PC-3 (cell line): Measurements from ENCODE around the gene RUBCN. TPM values are rescaled to one million over a fixed set of nuclear protein-coding genes. Genes with fewer than 3 reads are reported as not detected.

Experiments
- ATAC-seq: fragments of 200-7000 bp; cut with Tn5 transposase; 2 replicates; pipeline ENCODE4 v1.9.1; 2020; ENCODE audit warnings: mild to moderate bottlenecking, moderate library complexity
- BruUV-seq: library from RNA; stranded (reverse); fragments of 400-500 nt; replicated peaks from 2 replicates; lab custom pipeline; 2021; lab: Mats Ljungman, UMichigan
- CTCF ChIA-PET: fragments of 300-600 bp; sonication (Branson Sonifier 250); formaldehyde crosslinking; loops from one replicate; lab custom pipeline; 2022; ENCODE audit warnings: antibody characterized with exemption; lab: Charles Lee
- POLR2A ChIA-PET: fragments of 300-600 bp; sonication (Branson Sonifier 250); formaldehyde crosslinking; loops from one replicate; lab custom pipeline; 2022; ENCODE audit warnings: antibody characterized with exemption; ENCODE audit not compliant: unreplicated experiment; lab: Charles Lee
- DNase-seq: peaks from one replicate; pipeline ENCODE4 v3.0.0-alpha.2; 2015
- H2AFZ ChIP-seq: fragments of 300-600 bp; sonication (generic); 2 replicates; pipeline ENCODE4 v1.6.0; 2016; ENCODE audit warnings: antibody characterized with exemption, low read length
- H3F3A ChIP-seq: fragments of 300-600 bp; sonication (generic); one replicate; pipeline ENCODE4 v1.6.0; 2017; ENCODE audit warnings: antibody characterized with exemption, low read length, control low read depth, mild to moderate bottlenecking; ENCODE audit not compliant: unreplicated experiment
- H3K27ac ChIP-seq: fragments of 300-600 bp; sonication (generic); 2 replicates; pipeline ENCODE4 v1.5.1; 2016; ENCODE audit warnings: mild to moderate bottlenecking, low read length
- H3K27me3 ChIP-seq: fragments of 300-600 bp; sonication (generic); 2 replicates; pipeline ENCODE4 v1.6.1; 2016; ENCODE audit warnings: low read length, mixed read lengths
- H3K36me3 ChIP-seq: fragments of 300-600 bp; sonication (generic); 2 replicates; pipeline ENCODE4 v1.6.1; 2016; ENCODE audit warnings: low read depth, mixed run types, low read length, mixed read lengths
- H3K4me1 ChIP-seq: fragments of 300-600 bp; sonication (generic); 2 replicates; pipeline ENCODE4 v1.5.1; 2016; ENCODE audit warnings: low read length; ENCODE audit not compliant: insufficient read depth
- H3K4me2 ChIP-seq: fragments of 300-600 bp; sonication (generic); 2 replicates; pipeline ENCODE4 v1.6.0; 2016; ENCODE audit warnings: low read length
- H3K4me3 ChIP-seq: fragments of 300-600 bp; sonication (generic); 2 replicates; pipeline ENCODE4 v1.5.1; 2016; ENCODE audit warnings: mild to moderate bottlenecking, low read length, mixed read lengths
- H3K79me2 ChIP-seq: fragments of 300-600 bp; sonication (generic); 2 replicates; pipeline ENCODE4 v1.6.1; 2017; ENCODE audit warnings: low read length, mixed read lengths
- H3K9ac ChIP-seq: fragments of 300-600 bp; sonication (generic); 2 replicates; pipeline ENCODE4 v1.6.0; 2016; ENCODE audit warnings: mild to moderate bottlenecking, low read length
- H3K9me2 ChIP-seq: fragments of 300-600 bp; sonication (generic); replicated peaks from 2 replicates; pipeline ENCODE4 v1.6.1; 2016; ENCODE audit warnings: mixed run types, low read length, mixed read lengths
- H3K9me3 ChIP-seq: fragments of 300-600 bp; sonication (generic); 2 replicates; pipeline ENCODE4 v1.6.1; 2016; ENCODE audit warnings: low read length, mixed read lengths
- H4K20me1 ChIP-seq: fragments of 300-600 bp; sonication (generic); 2 replicates; pipeline ENCODE4 v1.6.1; 2016; ENCODE audit warnings: low read length, mixed read lengths
- EZH2 ChIP-seq: fragments of 300-600 bp; sonication (generic); IDR thresholded peaks from one replicate; pipeline ENCODE4 v1.6.1; 2017; ENCODE audit warnings: antibody characterized with exemption, mild to moderate bottlenecking, low read length; ENCODE audit not compliant: unreplicated experiment
- EZH2phosphoT487 ChIP-seq: fragments of 300-600 bp; sonication (generic); IDR thresholded peaks from 2 replicates; pipeline ENCODE4 v1.6.1; 2018; ENCODE audit warnings: mild to moderate bottlenecking, antibody characterized with exemption, low read length, borderline replicate concordance
- intact Hi-C: fragments of 100-400 bp; cut with micrococcal nuclease; formaldehyde crosslinking; loops from 2 replicates; pipeline ENCODE4 v1.9.0; 2023
- total RNA-seq: library from RNA; depleted of rRNA; stranded (reverse); fragments of >200 nt; gene quantifications from 2 replicates; pipeline ENCODE4 v1.2.3, GENCODE V29; 2014
- TF ChIP-seq, protein P1 (sequence below): fragments of 300-600 bp; sonication (generic); conservative IDR thresholded peaks from 2 replicates; pipeline ENCODE4 v1.5.1; 2017; ENCODE audit warnings: antibody characterized with exemption, low read depth, mild to moderate bottlenecking, low read length

Gene RUBCN
- total RNA-seq, 1 experiment from 2014 or later = 24.5 TPM

DNA sequence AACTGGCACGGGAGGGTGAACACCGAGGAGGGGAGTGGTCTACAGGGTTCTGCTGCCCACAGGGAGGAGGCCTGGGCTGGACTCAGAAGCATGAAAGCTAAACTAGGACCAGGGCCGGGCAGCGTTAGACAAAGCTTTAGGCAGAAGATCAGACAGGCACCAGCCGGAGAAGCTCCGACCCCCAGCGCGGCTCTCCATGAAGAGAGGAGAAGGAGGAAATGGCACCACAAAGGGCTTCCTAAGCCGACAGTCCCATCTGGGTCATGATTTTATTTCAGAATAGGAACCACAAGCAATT, 61.2 kb downstream of the RUBCN start:
- no peak overlapping the region for H3K4me3 ChIP-seq
- ATAC-seq = no peak
- H3K4me1 ChIP-seq = no peaks in the 10 kb centered on the region
- H3K27ac ChIP-seq = no peak overlapping the region
- no peaks in the 10 kb centered on the region for H4K20me1 ChIP-seq
- H3K36me3 ChIP-seq = peaks cover 12% of the 10 kb centered on the region
- TF ChIP-seq EZH2 (no peak), EZH2phosphoT487 (no peak)
- TF ChIP-seq, protein P1, sequence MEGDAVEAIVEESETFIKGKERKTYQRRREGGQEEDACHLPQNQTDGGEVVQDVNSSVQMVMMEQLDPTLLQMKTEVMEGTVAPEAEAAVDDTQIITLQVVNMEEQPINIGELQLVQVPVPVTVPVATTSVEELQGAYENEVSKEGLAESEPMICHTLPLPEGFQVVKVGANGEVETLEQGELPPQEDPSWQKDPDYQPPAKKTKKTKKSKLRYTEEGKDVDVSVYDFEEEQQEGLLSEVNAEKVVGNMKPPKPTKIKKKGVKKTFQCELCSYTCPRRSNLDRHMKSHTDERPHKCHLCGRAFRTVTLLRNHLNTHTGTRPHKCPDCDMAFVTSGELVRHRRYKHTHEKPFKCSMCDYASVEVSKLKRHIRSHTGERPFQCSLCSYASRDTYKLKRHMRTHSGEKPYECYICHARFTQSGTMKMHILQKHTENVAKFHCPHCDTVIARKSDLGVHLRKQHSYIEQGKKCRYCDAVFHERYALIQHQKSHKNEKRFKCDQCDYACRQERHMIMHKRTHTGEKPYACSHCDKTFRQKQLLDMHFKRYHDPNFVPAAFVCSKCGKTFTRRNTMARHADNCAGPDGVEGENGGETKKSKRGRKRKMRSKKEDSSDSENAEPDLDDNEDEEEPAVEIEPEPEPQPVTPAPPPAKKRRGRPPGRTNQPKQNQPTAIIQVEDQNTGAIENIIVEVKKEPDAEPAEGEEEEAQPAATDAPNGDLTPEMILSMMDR = no peak
- no peak overlapping the region for H3K9ac ChIP-seq
- no peak overlapping the region for H2AFZ ChIP-seq
- H3K27me3 ChIP-seq = no peaks in the 10 kb centered on the region
- CTCF ChIA-PET = interaction anchor here (0.6 kb wide), 1 partner anchor 280 kb away, joined by 3 read pairs; no protein-coding TSS in a partner anchor
- POLR2A ChIA-PET = no interaction called here
- no peaks in the 10 kb centered on the region for H3K9me2 ChIP-seq
- H3K79me2 ChIP-seq = no peaks in the 10 kb centered on the region
- H3F3A ChIP-seq = no peaks in the 10 kb centered on the region
- no peak overlapping the region for H3K4me2 ChIP-seq
- intact Hi-C loops = no loop called here
- BruUV-seq = no TSS peak
- no peak for DNase-seq
- no peaks in the 10 kb centered on the region for H3K9me3 ChIP-seq

DNA sequence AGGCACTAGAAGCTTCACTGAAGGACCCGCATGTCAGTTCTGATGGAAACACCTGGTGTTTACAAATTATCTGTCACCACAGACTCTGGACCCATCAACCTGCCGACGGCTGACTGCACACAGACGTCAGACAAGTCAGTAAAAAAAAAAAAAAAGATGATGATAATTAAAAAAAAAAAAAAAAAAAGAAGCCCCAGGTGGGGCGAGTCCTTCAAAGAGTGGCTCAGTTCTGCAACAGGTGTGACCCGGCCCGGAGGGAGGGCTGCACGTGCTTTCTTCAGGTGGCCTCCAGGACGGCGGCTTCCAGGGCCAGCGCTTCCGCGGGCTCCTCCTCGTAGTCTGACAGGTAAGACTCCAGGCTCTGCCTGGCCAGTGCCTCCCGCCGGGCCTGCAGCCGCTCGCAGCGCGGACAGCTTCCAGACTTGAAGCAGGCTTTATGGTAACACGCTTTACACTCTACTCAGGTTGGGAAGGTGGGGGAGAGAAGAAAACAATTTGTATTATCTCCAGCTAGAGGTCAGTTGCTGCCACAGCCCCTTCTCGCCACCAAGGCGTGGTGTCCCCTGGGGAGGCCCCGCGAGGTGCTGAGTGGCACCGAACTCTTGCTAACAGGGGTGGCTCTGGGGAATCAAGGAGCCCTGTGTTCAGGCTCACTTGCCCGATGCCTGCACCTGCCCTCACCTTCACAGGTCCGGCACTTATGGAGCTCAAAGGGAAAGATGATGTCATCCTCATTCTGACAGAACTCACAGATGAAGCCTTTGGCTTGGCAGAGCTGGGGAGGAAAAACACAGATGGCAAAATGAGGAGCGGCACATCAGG, 61.8 kb downstream of the RUBCN start:
- H3K9me2 ChIP-seq = no peaks in the 10 kb centered on the region
- POLR2A ChIA-PET = no interaction called here
- DNase-seq (no peak), ATAC-seq (no peak)
- H3F3A ChIP-seq = no peaks in the 10 kb centered on the region
- intact Hi-C loops = no loop called here
- BruUV-seq = TSS peak; percentile 14
- no peak overlapping the region for H3K4me2 ChIP-seq
- H3K36me3 ChIP-seq = peaks cover 10% of the 10 kb centered on the region; the same call in 1 of the 2 replicates
- no peak overlapping the region for H3K27ac ChIP-seq
- no peak overlapping the region for H2AFZ ChIP-seq
- no peaks in the 10 kb centered on the region for H3K79me2 ChIP-seq
- H3K4me1 ChIP-seq = no peaks in the 10 kb centered on the region
- H3K27me3 ChIP-seq = no peaks in the 10 kb centered on the region
- no peak overlapping the region for H3K4me3 ChIP-seq
- CTCF ChIA-PET = no interaction called here
- H3K9me3 ChIP-seq = no peaks in the 10 kb centered on the region
- no peak for TF ChIP-seq EZH2phosphoT487
- TF ChIP-seq, protein P1 = no peak
- TF ChIP-seq EZH2 = no peak
- no peaks in the 10 kb centered on the region for H4K20me1 ChIP-seq
- no peak overlapping the region for H3K9ac ChIP-seq

DNA sequence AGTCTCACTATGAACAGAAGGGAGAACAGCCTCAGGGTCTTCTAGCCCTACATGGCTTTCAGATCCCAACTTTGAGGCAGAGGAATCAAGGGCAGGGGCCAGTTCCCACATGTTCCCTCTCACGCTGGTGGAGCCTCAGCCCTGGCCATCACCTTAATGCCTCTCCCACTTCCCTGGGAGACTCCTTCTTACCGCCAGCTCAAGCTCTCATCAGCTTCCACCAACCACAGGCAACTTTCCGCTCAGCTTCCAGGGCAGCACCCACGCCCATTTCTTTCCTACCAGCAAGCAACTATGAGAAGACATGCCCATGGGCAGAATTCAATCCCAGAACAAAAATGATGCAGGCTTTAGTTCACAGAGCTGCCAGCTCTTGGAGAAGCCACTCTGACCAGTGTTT, 63.5 kb downstream of the RUBCN start:
- no peaks in the 10 kb centered on the region for H3K9me2 ChIP-seq
- no peak overlapping the region for H3K9ac ChIP-seq
- H3K36me3 ChIP-seq = peaks cover 10% of the 10 kb centered on the region; the same call in 1 of the 2 replicates
- CTCF ChIA-PET = no interaction called here
- TF ChIP-seq, protein P1 = no peak
- TF ChIP-seq EZH2phosphoT487 (no peak), EZH2 (no peak)
- no peaks in the 10 kb centered on the region for H3K27me3 ChIP-seq
- H4K20me1 ChIP-seq = no peaks in the 10 kb centered on the region
- no peak for ATAC-seq
- 0 out of 2 replicates have a peak, but pooled peaks cover 2% of the 10 kb centered on the region for H3K4me1 ChIP-seq
- no peak overlapping the region for H3K4me2 ChIP-seq
- H3K27ac ChIP-seq = no peak overlapping the region
- DNase-seq = no peak
- no peaks in the 10 kb centered on the region for H3K9me3 ChIP-seq
- no peak overlapping the region for H3K4me3 ChIP-seq
- no peaks in the 10 kb centered on the region for H3K79me2 ChIP-seq
- intact Hi-C loops = no loop called here
- no peak overlapping the region for H2AFZ ChIP-seq
- BruUV-seq = TSS peak; percentile 6
- POLR2A ChIA-PET = interaction anchor here (0.5 to 0.6 kb wide), 2 partner anchors 294 to 376 kb away, joined by 3 to 23 read pairs; no protein-coding TSS in a partner anchor
- H3F3A ChIP-seq = no peaks in the 10 kb centered on the region
